Left ventricle myocardium inferior (tissue), 1 donor: ENCODE measurements around the gene TGFB1I1. TPM values are rescaled to one million over a fixed set of nuclear protein-coding genes. Genes with fewer than 3 reads are reported as not detected.

Experiments used
- DNase-seq: peaks from one replicate; pipeline ENCODE4 v3.0.0-alpha.2; 2020
- H3K27ac ChIP-seq: fragments of 200-600 bp; replicated peaks from 2 replicates; pipeline ENCODE4 v1.8.0; 2021
- H3K27me3 ChIP-seq: fragments of 200-600 bp; 2 replicates; pipeline ENCODE4 v1.8.0; 2021; ENCODE audit warnings: low read depth
- H3K36me3 ChIP-seq: fragments of 200-600 bp; 2 replicates; pipeline ENCODE4 v1.8.0; 2021
- H3K4me1 ChIP-seq: fragments of 200-600 bp; 2 replicates; pipeline ENCODE4 v1.8.0; 2021
- H3K4me3 ChIP-seq: fragments of 200-600 bp; 2 replicates; pipeline ENCODE4 v1.8.0; 2021; ENCODE audit warnings: mild to moderate bottlenecking, moderate library complexity
- H3K9me3 ChIP-seq: fragments of 200-600 bp; replicated peaks from 2 replicates; pipeline ENCODE4 v1.8.0; 2021
- intact Hi-C: fragments of 100-400 bp; cut with micrococcal nuclease; formaldehyde crosslinking; loops from one replicate; pipeline ENCODE4 v1.11.0; 2022
- total RNA-seq: library from RNA; stranded (reverse); fragmentation: NEBNext Ultra II Directional; extraction: Animal tissue kit (Norgen Biotek cat#: 25700); gene quantifications from one replicate; pipeline ENCODE4 v1.2.1, GENCODE V29; 2021
- TF ChIP-seq, protein P1 (sequence below): fragments of 200-600 bp; IDR thresholded peaks from 2 replicates; pipeline ENCODE4 v1.8.0; 2021; ENCODE audit warnings: antibody characterized with exemption, mild to moderate bottlenecking, borderline replicate concordance
- donor health status: DM: no; HTN: yes; CAD: no; lungs with severe emphysema.

Gene TGFB1I1
- total RNA-seq, 1 donor from 2014 or later, result 15.6 TPM

DNA sequence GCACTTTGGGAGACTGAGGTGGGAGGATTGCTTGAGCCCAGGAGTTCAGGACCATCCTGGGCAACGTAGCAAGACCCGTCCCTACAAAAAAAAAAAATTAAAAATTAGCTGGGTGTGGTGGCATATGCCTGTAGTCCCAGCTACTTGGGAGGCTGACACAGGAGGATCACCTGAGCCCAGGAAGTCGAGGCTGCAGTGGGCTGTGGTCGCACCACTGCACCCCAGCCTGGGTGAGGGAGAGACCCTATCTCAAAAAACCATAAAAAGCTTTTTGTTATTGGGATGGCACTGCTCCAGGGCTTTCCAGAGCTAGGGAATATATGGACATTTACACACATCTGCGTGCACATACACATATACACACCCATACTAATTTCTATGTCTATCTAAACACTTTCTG, 20.8 kb upstream of the TGFB1I1 start:
- intact Hi-C loops, result loop anchor here (10.0 kb wide), 1 partner anchor 466 kb away; the partner anchor contains the start of gene HSD3B7
- TF ChIP-seq, protein P1, sequence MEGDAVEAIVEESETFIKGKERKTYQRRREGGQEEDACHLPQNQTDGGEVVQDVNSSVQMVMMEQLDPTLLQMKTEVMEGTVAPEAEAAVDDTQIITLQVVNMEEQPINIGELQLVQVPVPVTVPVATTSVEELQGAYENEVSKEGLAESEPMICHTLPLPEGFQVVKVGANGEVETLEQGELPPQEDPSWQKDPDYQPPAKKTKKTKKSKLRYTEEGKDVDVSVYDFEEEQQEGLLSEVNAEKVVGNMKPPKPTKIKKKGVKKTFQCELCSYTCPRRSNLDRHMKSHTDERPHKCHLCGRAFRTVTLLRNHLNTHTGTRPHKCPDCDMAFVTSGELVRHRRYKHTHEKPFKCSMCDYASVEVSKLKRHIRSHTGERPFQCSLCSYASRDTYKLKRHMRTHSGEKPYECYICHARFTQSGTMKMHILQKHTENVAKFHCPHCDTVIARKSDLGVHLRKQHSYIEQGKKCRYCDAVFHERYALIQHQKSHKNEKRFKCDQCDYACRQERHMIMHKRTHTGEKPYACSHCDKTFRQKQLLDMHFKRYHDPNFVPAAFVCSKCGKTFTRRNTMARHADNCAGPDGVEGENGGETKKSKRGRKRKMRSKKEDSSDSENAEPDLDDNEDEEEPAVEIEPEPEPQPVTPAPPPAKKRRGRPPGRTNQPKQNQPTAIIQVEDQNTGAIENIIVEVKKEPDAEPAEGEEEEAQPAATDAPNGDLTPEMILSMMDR, result no peak
- Histone ChIP-seq H3K4me1 (peaks cover 49% of the 10 kb centered on the region), H3K27me3 (no peaks in the 10 kb centered on the region), H3K4me3 (no peak overlapping the region), H3K36me3 (no peaks in the 10 kb centered on the region), H3K9me3 (no peaks in the 10 kb centered on the region), H3K27ac (peak overlapping the region; percentile 72)
- no peak for DNase-seq

DNA sequence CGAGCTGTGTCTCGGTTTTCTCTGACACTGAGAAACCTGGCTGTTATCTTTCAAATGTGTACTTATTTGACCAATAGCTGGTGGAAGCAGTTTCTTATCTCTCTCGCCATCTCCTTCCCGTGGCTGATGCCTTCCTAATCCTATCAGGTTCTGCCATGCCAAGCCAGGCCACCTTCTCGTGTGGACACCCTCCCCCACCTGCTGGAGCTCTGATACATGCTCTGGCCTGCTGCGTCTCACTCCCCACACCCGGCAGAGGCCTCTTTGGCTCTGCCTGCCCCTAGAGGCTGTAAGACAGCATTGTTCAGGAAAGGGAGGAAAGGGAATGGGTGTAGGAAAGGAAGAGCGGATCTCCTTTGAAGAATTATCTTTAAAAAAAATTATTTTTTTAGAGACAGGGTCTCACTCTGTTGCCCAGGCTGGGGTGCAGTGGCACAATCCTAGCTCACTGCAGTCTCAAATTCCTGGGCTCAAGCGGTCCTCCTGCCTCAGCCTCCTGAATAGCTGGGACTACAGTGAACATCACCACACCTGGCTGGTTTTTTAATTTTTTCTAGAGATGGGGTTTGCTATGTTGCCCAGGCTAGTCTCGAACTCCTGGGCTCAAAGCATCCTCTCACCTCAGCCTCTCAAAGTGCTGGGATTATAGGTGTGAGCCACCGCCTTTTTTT, 20.1 kb upstream of the TGFB1I1 start:
- Histone ChIP-seq H3K4me1 (peaks cover 56% of the 10 kb centered on the region), H3K27me3 (no peaks in the 10 kb centered on the region), H3K4me3 (no peak overlapping the region), H3K36me3 (no peaks in the 10 kb centered on the region), H3K27ac (peak overlapping the region; percentile 72), H3K9me3 (no peaks in the 10 kb centered on the region)
- TF ChIP-seq, protein P1, result peak; percentile 66
- intact Hi-C loops, result loop anchor here (10.0 kb wide), 1 partner anchor 467 kb away; the partner anchor contains the start of gene HSD3B7
- peak; percentile 46 for DNase-seq

DNA sequence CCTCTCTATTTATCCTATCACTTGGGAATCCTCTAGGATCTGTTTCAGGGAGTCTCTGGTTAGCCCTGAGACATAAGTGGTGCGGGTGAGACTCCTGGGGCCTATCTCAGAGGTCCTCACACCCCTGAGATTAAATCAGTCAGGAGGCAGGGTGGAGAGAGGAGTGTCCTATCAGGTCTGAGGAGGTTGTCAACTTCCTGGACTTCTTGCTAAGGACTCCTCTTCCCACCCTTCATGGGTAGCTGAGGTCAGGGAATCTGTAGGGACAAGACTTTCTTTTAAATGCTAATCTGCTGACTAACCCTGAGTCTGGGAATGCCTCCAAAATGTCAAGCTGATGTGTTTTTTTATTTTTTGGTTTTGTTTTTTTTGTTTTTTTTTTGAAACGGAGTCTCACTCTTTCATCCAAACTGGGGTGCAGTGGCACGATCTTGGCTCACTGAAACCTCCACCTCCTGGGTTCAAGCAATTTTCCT, 19.3 kb upstream of the TGFB1I1 start:
- Histone ChIP-seq H3K4me3 (no peak overlapping the region), H3K27me3 (no peaks in the 10 kb centered on the region), H3K27ac (peak overlapping the region; percentile 72), H3K36me3 (no peaks in the 10 kb centered on the region), H3K4me1 (peaks cover 64% of the 10 kb centered on the region), H3K9me3 (no peaks in the 10 kb centered on the region)
- TF ChIP-seq, protein P1, result no peak
- intact Hi-C loops, result loop anchor here (10.0 kb wide), 1 partner anchor 468 kb away; the partner anchor contains the start of gene HSD3B7
- DNase-seq, result no peak

DNA sequence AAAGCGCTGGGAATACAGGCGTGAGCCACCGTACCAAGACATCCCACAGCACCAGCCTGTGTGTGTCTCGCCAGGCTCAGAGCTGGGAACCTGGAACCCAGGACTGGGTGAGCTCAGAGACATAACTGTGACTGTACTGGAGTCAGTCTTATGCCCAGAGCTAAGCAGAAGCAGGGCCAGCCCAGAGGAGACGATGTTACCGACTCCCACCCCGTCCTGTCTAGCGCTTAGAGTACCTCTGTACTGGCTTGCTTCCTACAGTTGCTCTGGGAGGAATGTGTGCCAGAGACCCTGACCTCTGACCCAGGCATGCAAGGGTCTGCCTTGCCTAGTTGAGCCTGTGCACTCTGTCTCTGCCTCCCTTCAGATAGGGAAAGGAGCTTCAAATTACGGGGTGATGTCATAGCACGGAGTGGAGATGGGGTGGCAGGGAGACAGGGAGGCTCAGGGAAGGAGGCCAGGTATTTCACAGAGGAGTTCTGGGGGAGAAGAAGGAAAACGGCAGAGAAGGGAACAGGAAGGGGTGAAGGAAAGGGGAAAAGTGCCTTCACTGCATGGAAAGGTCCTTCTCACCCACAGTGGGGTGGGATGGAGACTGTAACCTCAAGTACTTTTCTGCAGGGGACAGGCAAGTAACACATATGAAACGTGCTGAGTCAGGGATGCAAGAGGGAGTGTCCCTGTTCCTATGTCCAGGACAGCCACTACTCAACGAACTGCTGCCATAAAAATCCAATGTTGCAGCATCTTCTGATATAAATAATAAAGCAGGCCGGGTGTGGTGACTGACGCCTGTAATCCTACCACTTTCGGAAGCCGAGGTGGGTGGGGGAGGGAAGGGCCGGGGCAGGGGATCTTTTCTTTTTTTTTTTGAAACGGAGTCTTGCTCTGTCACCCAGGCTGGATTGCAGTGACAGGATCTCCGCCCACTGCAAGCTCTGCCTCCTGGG, 18.4 kb upstream of the TGFB1I1 start:
- Histone ChIP-seq H3K27me3 (no peaks in the 10 kb centered on the region), H3K9me3 (no peaks in the 10 kb centered on the region), H3K4me3 (peak overlapping the region; percentile 14), H3K27ac (peak overlapping the region; percentile 72), H3K36me3 (no peaks in the 10 kb centered on the region), H3K4me1 (peaks cover 73% of the 10 kb centered on the region)
- DNase-seq, result no peak
- intact Hi-C loops, result loop anchor here (10.0 kb wide), 1 partner anchor 469 kb away; the partner anchor contains the start of gene HSD3B7
- TF ChIP-seq, protein P1, result no peak

DNA sequence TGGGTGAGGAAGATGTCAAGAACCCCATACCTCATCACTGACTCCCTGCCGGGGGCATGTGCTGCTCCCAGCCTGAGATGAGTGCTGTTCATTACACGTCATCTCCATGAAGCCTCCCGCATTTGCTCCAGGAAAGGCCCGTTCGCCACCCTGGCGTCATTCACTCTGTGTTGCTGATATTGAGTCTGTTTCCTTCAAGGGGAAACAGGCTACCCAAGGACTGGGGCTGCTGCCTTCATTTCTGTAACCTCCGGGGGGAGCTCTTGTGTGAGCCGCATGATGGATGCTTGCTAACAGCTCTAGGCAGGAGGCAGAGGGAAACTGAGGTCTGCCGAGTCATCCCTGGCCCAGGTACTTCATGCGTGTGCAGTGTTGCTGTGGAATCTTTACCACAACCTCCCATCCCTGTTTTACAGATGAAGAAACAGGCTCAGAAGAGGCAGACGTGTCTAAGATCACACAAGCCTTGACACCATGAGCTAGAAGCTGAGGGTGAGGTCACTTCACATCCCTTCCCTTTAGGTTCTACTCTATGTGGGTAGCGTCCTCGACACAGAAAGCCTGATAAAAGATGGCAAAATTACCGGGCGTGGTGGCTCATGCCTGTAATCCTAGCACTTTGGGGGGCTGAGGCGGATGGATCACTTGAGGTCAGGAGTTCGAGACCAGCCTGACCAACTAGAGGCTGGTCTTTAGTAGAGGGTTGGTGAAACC, 16.2 kb upstream of the TGFB1I1 start:
- H3K9me3 ChIP-seq, result no peaks in the 10 kb centered on the region
- no peak for DNase-seq
- H3K36me3 ChIP-seq, result no peaks in the 10 kb centered on the region
- H3K4me1 ChIP-seq, result peaks cover 88% of the 10 kb centered on the region
- intact Hi-C loops, result loop anchor here (10.0 kb wide), 1 partner anchor 471 kb away; the partner anchor contains the start of gene HSD3B7
- TF ChIP-seq, protein P1, result peak; percentile 32
- H3K4me3 ChIP-seq, result peak overlapping the region; percentile 6
- no peak overlapping the region for H3K27ac ChIP-seq
- H3K27me3 ChIP-seq, result no peaks in the 10 kb centered on the region
